HG02943 (cell line): ENCODE results near the gene ARMH3.

ENCODE experiments used
- ATAC-seq: cut with Tn5 transposase; IDR thresholded peaks from one replicate; pipeline ENCODE4 v1.9.1; 2021; ENCODE audit warnings: mild to moderate bottlenecking, low read depth, moderate library complexity; ENCODE audit not compliant: unreplicated experiment

ARMH3 gene

GRCh38 chr10:101816376-101816775 is 239.6 kb downstream of the ARMH3 start:
- ATAC-seq: no peak

GRCh38 chr10:101814466-101815071 is 241.4 kb downstream of the ARMH3 start:
- ATAC-seq: no peak

GRCh38 chr10:101812606-101813005 is 243.4 kb downstream of the ARMH3 start:
- no peak for ATAC-seq

GRCh38 chr10:101807158-101807557 is 248.8 kb downstream of the ARMH3 start:
- no peak for ATAC-seq

- ATAC-seq: no peak
Measured at GRCh38 chr10:101803511-101803910, 252.5 kb downstream of the ARMH3 start.

GRCh38 chr10:101797403-101798059 is 258.4 kb downstream of the ARMH3 start:
- no peak for ATAC-seq
